Panc1 (cell line): ENCODE measurements around the gene KCNJ12. TPM values are rescaled to one million over a fixed set of nuclear protein-coding genes. Genes with fewer than 3 reads are reported as not detected.

Experiments
- ATAC-seq: fragments of 200-7000 bp; cut with Tn5 transposase; 2 replicates; pipeline ENCODE4 v1.9.1; 2020; ENCODE audit warnings: mild to moderate bottlenecking, moderate library complexity
- BruUV-seq: library from RNA; stranded (reverse); fragments of 400-500 nt; replicated peaks from 2 replicates; lab custom pipeline; 2021; lab: Mats Ljungman, UMichigan
- CTCF ChIA-PET: fragments of 300-600 bp; sonication (Branson Sonifier 250); formaldehyde crosslinking; loops from one replicate; lab custom pipeline; 2022; ENCODE audit warnings: antibody characterized with exemption; lab: Charles Lee
- POLR2A ChIA-PET: fragments of 300-600 bp; sonication (Branson Sonifier 250); formaldehyde crosslinking; loops from one replicate; lab custom pipeline; 2022; ENCODE audit warnings: antibody characterized with exemption; lab: Charles Lee
- DNase-seq: peaks from one replicate; pipeline ENCODE4 v3.0.0-alpha.2; 2010; ENCODE audit warnings: low read depth, low spot score
- H3K27ac ChIP-seq: 2 replicates; pipeline ENCODE4 v1.5.1; 2011; ENCODE audit warnings: mild to moderate bottlenecking, low read length, inconsistent platforms
- H3K27me3 ChIP-seq: fragments of 200-500 bp; sonication (Bioruptor generic); 2 replicates; pipeline ENCODE4 v1.6.0; 2014; ENCODE audit warnings: low read length, inconsistent platforms; ENCODE audit not compliant: control insufficient read depth, insufficient read depth
- H3K36me3 ChIP-seq: fragments of 200-500 bp; sonication (Bioruptor generic); 2 replicates; pipeline ENCODE4 v1.5.1; 2014; ENCODE audit warnings: inconsistent platforms, mild to moderate bottlenecking, low read length, moderate library complexity; ENCODE audit not compliant: control insufficient read depth, insufficient read depth
- H3K4me1 ChIP-seq: 2 replicates; pipeline ENCODE4 v1.5.1; 2011; ENCODE audit warnings: inconsistent platforms, mild to moderate bottlenecking, low read length, moderate library complexity; ENCODE audit not compliant: control insufficient read depth, insufficient read depth
- H3K4me3 ChIP-seq, 2 experiments: 2 replicates each; pipeline ENCODE4 v1.5.1; 2011 to 2012; ENCODE audit warnings: low read depth in 2 of 2, low read length in 2 of 2, mild to moderate bottlenecking in 2 of 2, inconsistent platforms in 1 of 2, moderate library complexity in 1 of 2
- H3K9me3 ChIP-seq: fragments of 200-500 bp; sonication (Bioruptor generic); 2 replicates; pipeline ENCODE4 v1.5.1; 2014; ENCODE audit warnings: low read depth, mild to moderate bottlenecking, inconsistent platforms, low read length, moderate library complexity; ENCODE audit not compliant: control insufficient read depth, insufficient read depth
- CTCF ChIP-seq: fragments of 450-650 bp; IDR thresholded peaks from 2 replicates; pipeline ENCODE4 v1.5.1; 2017; ENCODE audit warnings: mild to moderate bottlenecking
- POLR2AphosphoS5 ChIP-seq: IDR thresholded peaks from 2 replicates; pipeline ENCODE4 v1.6.1; 2012; ENCODE audit warnings: mild to moderate bottlenecking, low read depth, low read length, moderate library complexity
- REST ChIP-seq, 2 experiments: IDR thresholded peaks; 2 replicates each; pipeline ENCODE4 v1.6.1; 2011 to 2012; ENCODE audit warnings: low read depth in 2 of 2, control low read depth in 1 of 2, low read length in 1 of 2, mild to moderate bottlenecking in 1 of 2, moderate library complexity in 1 of 2; ENCODE audit not compliant: insufficient read depth in 1 of 2
- SIN3A ChIP-seq: IDR thresholded peaks from 2 replicates; pipeline ENCODE4 v1.6.1; 2012; ENCODE audit warnings: low read depth, mild to moderate bottlenecking, low read length, moderate library complexity, borderline replicate concordance; ENCODE audit not compliant: insufficient read depth
- TCF7L2 ChIP-seq: IDR thresholded peaks from 2 replicates; pipeline ENCODE4 v1.6.1; 2011; ENCODE audit warnings: mild to moderate bottlenecking, low read depth, low read length, inconsistent platforms
- in situ Hi-C: cut with HindIII; loops from 2 replicates; pipeline ENCODE4 v1.10.0; 2016; ENCODE audit warnings: low sequenced_read_pairs, low pct_unique_long_range_greater_than_20kb
- intact Hi-C: fragments of 100-400 bp; cut with micrococcal nuclease; formaldehyde crosslinking; loops from one replicate; pipeline ENCODE4 v1.10.0; 2022; ENCODE audit not compliant: unreplicated experiment
- total RNA-seq: library from RNA; stranded (reverse); gene quantifications from one replicate; pipeline ENCODE4 v1.2.1, GENCODE V29; 2021; ENCODE audit not compliant: unreplicated experiment

Gene KCNJ12
- total RNA-seq, 1 experiment from 2014 or later, result 2.7 TPM

- Histone ChIP-seq H3K36me3 (no peaks in the 10 kb centered on the region), H3K27ac (no peak overlapping the region), H3K9me3 (no peaks in the 10 kb centered on the region), H3K4me3 (no peak overlapping the region), H3K4me1 (peaks cover 4% of the 10 kb centered on the region), H3K27me3 (no peaks in the 10 kb centered on the region)
- POLR2A ChIA-PET, result no interaction called here
- CTCF ChIA-PET, result no interaction called here
- no TSS peak for BruUV-seq
- TF ChIP-seq POLR2AphosphoS5 (no peak), SIN3A (no peak), CTCF (no peak), TCF7L2 (no peak), REST (IDR thresholded peaks at IDR 0.05; ENCODE audit: insufficient read depth in 1 of 2, low read depth in 2 of 2, low read length in 1 of 2) (no peak)
- DNase-seq, result no peak
- ATAC-seq, result no peak
- intact Hi-C loops (no loop called here), in situ Hi-C loops (no loop called here)
Observed at GRCh38 chr17:21396237-21396636, 20.1 kb downstream of the KCNJ12 start.

- ATAC-seq, result no peak
- no TSS peak for BruUV-seq
- Histone ChIP-seq H3K27me3 (no peaks in the 10 kb centered on the region), H3K27ac (no peak overlapping the region), H3K4me1 (peaks cover 12% of the 10 kb centered on the region), H3K36me3 (no peaks in the 10 kb centered on the region), H3K9me3 (no peaks in the 10 kb centered on the region), H3K4me3 (no peak overlapping the region)
- intact Hi-C loops (no loop called here), in situ Hi-C loops (no loop called here)
- POLR2A ChIA-PET, result no interaction called here
- CTCF ChIA-PET, result no interaction called here
- no peak for DNase-seq
- TF ChIP-seq SIN3A (no peak), CTCF (no peak), TCF7L2 (no peak), REST (IDR thresholded peaks at IDR 0.05; ENCODE audit: insufficient read depth in 1 of 2, low read depth in 2 of 2, low read length in 1 of 2) (no peak), POLR2AphosphoS5 (no peak)
Observed at GRCh38 chr17:21397341-21398190, 21.4 kb downstream of the KCNJ12 start.
